ENCODE results near the gene RHCE. TPM values are rescaled to one million over a fixed set of nuclear protein-coding genes. Genes with fewer than 3 reads are reported as not detected.
A peak's percentile ranks its signal among the peaks of the same experiment; 100 is the strongest.
"Not testable (repeated sequence)": the region's sequence is repeated elsewhere in the genome, so short reads cannot be mapped to it uniquely, and the experiment has no call there.

The RHCE gene
- polyA plus RNA-seq, 3 donors, result 0.47 TPM; not detected in 2

GRCh38 chr1:25461849-25462248 is 41.2 kb upstream of the RHCE start:
- Histone ChIP-seq H3K27me3 (ENCODE audit: control insufficient read depth in 2 of 2, insufficient read depth in 2 of 2, low read length in 2 of 2) (no peaks in the 10 kb centered on the region), H3K4me2 (replicated peaks; ENCODE audit: extremely low read depth, low read length, poor library complexity, severe bottlenecking) (no peak overlapping the region), H3K4me1 (ENCODE audit: control insufficient read depth in 1 of 2, insufficient read depth in 2 of 2, low read length in 2 of 2) (peaks cover 25 to 32% of the 10 kb centered on the region in 2 donors), H3K79me2 (ENCODE audit: insufficient read depth, low read length) (peaks cover 11% of the 10 kb centered on the region), H3K9ac (ENCODE audit: insufficient read depth, low read length, poor library complexity, severe bottlenecking) (no peak overlapping the region), H4K20me1 (ENCODE audit: insufficient read depth, low read length) (no peaks in the 10 kb centered on the region), H3K27ac (ENCODE audit: low read depth in 1 of 2, low read length in 2 of 2) (no peak overlapping the region), H3K36me3 (replicated peaks in 1 of 2; ENCODE audit: control insufficient read depth in 1 of 2, insufficient read depth in 2 of 2, low read length in 2 of 2) (peaks cover 7 to 28% of the 10 kb centered on the region in 2 donors), H3K9me3 (replicated peaks in 1 of 2; ENCODE audit: control insufficient read depth in 1 of 2, insufficient read depth in 1 of 2, low read length in 2 of 2) (no peaks in the 10 kb centered on the region), H2AFZ (ENCODE audit: insufficient read depth, low read depth, low read length, poor library complexity, severe bottlenecking) (no peak overlapping the region), H3K4me3 (replicated peaks in 1 of 3; ENCODE audit: low read depth in 2 of 3, low read length in 3 of 3) (no peak overlapping the region)
- no peak for TF ChIP-seq CTCF (IDR thresholded peaks at IDR 0.05)
- WGBS (ENCODE audit: insufficient coverage), result no CpG with 5 or more reads among the region's 2 CpGs
- Mint-ChIP-seq H3K27me3 (ENCODE audit: low read depth in 3 of 3) (peaks cover 0 to 2% (median 0%) of the 10 kb centered on the region in 3 donors), H3K4me1 (peaks cover 29% of the 10 kb centered on the region), H3K9me3 (no peaks in the 10 kb centered on the region), H3K4me3 (no peak overlapping the region), H3K36me3 (peaks cover 34 to 53% of the 10 kb centered on the region in 2 donors), H3K27ac (peak overlapping the region in 2 of 7 donors; percentile 4 to 13)
- DNase-seq, result no peak
- intact Hi-C loops (cut with micrococcal nuclease), result no loop called here

- peaks cover 35 to 42% of the 10 kb centered on the region in 2 donors for H3K4me1 ChIP-seq (ENCODE audit: control insufficient read depth in 1 of 2, insufficient read depth in 2 of 2, low read length in 2 of 2)
- H3K9me3 Mint-ChIP-seq; intact Hi-C loops (cut with micrococcal nuclease); H4K20me1 ChIP-seq (ENCODE audit: insufficient read depth, low read length); H3K27ac ChIP-seq (ENCODE audit: low read depth in 1 of 2, low read length in 2 of 2); H3K9ac ChIP-seq (ENCODE audit: insufficient read depth, low read length, poor library complexity, severe bottlenecking); H3K27me3 Mint-ChIP-seq (ENCODE audit: low read depth in 3 of 3); DNase-seq; H2AFZ ChIP-seq (ENCODE audit: insufficient read depth, low read depth, low read length, poor library complexity, severe bottlenecking); H3K4me3 ChIP-seq (replicated peaks in 1 of 3; ENCODE audit: low read depth in 2 of 3, low read length in 3 of 3); H3K4me3 Mint-ChIP-seq; H3K4me2 ChIP-seq (replicated peaks; ENCODE audit: extremely low read depth, low read length, poor library complexity, severe bottlenecking); H3K27me3 ChIP-seq (ENCODE audit: control insufficient read depth in 2 of 2, insufficient read depth in 2 of 2, low read length in 2 of 2); H3K9me3 ChIP-seq (replicated peaks in 1 of 2; ENCODE audit: control insufficient read depth in 1 of 2, insufficient read depth in 1 of 2, low read length in 2 of 2): not testable (repeated sequence)
- H3K27ac Mint-ChIP-seq, result peak overlapping the region in 1 of 7 donors; percentile 10
- peaks cover 11% of the 10 kb centered on the region for H3K79me2 ChIP-seq (ENCODE audit: insufficient read depth, low read length)
- peaks cover 5 to 23% of the 10 kb centered on the region in 2 donors for H3K36me3 ChIP-seq (replicated peaks in 1 of 2; ENCODE audit: control insufficient read depth in 1 of 2, insufficient read depth in 2 of 2, low read length in 2 of 2)
- peaks cover 28 to 44% of the 10 kb centered on the region in 2 donors for H3K36me3 Mint-ChIP-seq
- no CpG with 5 or more reads among the region's 4 CpGs for WGBS (ENCODE audit: insufficient coverage)
- H3K4me1 Mint-ChIP-seq, result peaks cover 39% of the 10 kb centered on the region
Observed at GRCh38 chr1:25460816-25461215, 40.2 kb upstream of the RHCE start.

All from CD14-positive monocyte (primary cell).